Stimulated activated CD8-positive, alpha-beta memory T cell treated with anti-CD3 and anti-CD28 coated beads, Interleukin-7, amount 100 ng/mL, for 48 hours (primary cell): ENCODE data around the gene KCNH8.
"Not testable (repeated sequence)": the region's sequence is repeated elsewhere in the genome, so short reads cannot be mapped to it uniquely, and the experiment has no call there.

Experiments used
- DNase-seq, 2 donors: peaks; one replicate each; pipeline ENCODE4 v3.0.0-alpha.2; 2020; ENCODE audit warnings: low read depth in 1 of 2; ENCODE audit errors: extremely low read depth in 1 of 2

KCNH8 gene

DNA sequence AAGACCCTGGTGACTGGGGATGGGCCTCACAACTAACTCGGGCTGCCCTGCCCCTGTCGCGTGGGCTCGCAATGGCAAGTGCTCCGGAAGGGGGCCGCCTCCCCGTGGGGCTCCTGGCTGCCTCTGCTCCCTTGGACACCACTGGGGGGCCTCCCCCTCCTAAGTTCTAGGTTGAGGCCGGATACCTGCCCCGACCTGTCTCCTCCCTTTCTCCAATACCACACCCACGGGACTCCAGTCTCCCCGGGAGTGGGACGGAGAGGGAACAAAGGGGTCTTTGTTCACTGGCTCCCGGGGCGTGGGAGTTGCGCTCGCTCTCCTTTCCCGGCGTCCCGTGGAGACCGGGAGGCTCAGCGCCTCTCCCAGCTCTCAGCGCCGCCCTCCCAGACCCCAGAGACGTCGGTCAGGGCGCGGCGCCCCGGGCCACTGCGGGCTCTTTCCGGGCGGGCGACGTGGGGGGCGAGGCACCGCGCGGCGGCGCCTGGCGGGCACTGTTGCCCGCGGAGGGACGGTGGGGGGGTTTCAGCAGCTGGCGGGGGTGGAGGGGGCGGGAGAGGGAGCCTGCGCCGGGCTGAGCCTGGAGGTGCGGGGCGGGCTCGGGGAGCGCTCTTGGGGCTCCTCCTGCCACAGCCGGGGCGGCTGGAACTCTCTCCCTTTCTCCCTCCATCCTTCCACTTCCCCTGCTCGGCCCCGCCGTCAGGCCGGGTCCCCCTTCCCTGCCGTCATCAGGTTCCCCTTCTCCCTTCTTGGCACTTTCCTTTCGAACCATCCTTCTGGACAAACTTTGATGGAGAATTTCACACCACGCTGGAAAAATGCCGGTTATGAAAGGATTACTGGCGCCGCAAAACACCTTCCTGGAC lies at the start of gene KCNH8:
TSS of gene KCNH8 (plus strand) at position 606 of the 863 bp plus-strand sequence. CDS start at position 816, 210 bp downstream.
- DNase-seq = no peak

DNA sequence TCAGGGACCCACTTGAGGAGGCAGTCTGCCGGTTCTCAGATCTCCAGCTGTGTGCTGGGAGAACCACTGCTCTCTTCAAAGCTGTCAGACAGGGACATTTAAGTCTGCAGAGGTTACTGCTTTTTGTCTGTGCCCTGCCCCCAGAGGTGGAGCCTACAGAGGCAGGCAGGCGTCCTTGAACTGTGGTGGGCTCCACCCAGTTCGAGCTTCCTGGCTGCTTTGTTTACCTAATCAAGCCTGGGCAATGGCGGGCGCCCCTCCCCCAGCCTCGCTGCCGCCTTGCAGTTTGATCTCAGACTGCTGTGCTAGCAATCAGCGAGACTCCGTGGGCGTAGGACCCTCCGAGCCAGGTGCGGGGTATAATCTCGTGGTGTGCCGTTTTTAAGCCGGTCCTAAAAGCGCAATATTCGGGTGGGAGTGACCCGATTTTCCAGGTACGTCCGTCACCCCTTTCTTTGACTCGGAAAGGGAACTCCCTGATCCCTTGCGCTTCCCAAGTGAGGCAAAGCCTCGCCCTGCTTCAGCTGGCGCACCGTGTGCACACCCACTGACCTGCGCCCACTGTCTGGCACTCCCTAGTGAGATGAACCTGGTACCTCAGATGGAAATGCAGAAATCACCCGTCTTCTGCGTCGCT lies 45.5 kb upstream of the KCNH8 start:
- DNase-seq = not testable (repeated sequence)

DNA sequence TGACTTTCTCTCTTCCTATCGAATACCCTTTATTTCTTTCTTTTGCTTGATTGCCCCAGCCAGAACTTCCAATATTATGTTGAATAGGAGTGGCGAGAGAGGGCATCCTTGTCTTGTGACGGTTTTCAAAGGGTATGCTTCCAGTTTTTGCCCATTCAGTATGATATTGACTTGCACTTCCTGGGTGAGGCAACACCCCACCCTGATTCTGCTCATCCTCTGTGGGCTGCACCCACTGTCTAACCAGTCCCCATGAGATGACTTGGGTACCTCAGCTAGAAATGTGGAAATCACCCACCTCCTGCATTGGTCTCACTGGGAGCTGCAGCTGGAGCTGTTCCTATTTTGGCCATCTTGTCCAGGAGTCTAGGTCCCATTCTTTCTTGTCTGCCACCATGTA lies 44.8 kb upstream of the KCNH8 start:
- no peak for DNase-seq

DNA sequence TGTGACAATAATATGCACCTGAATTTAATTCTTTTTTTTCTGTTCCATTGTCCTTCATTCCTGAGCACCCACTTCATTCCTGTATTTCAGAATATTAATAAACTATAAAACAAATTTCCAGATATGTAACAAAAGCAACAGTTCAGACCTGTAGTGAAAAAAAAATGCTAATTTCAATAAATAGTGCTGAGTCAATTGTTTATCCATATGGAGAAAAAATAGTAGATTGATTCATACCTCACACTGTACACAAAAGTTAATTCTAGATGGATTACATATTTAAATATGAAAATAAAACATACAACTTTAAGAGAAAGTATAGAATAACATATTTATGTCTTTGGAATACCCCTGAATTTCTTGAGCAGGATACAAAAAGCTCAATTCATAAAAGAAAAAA lies 43.9 kb upstream of the KCNH8 start:
- DNase-seq = no peak

DNA sequence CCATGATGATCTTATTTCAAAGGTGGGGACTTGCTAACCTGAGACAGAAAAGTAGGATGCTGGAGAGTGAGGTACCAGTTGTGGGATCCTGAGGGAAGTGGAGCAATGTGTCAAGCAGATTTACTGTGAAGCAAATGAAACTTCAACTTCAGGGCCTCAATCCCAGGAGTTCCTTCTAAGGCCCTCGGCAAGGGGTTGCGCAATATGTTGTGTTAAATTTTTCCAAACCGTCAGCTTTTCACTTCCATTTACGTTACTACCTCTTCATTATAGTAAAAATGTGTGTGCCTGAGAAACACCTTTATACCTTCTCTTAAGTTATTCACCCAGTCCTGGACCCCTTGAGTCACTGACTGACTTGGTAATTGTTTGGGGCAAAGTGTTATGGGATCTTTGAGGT lies 42.5 kb upstream of the KCNH8 start:
- no peak for DNase-seq

DNA sequence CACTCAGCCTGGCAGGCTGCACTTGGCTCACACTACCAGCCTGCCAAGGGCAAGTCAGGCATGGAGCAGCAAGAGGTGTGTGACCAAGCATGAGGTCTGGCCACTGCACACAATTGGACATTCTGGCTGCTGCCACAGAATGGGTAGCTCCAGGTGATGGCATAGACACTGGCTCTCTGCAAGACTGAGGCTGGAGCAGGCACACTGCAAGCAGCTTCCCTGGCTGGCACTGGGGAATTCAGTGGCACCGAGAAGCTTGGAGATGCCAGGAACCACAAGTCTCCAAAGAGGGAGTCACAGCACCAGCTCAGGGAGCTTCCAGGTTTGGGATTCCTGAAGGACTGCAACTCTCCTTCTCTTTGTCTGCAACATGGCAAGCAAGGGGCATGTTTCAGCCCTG lies 42.0 kb upstream of the KCNH8 start:
- no peak for DNase-seq

DNA sequence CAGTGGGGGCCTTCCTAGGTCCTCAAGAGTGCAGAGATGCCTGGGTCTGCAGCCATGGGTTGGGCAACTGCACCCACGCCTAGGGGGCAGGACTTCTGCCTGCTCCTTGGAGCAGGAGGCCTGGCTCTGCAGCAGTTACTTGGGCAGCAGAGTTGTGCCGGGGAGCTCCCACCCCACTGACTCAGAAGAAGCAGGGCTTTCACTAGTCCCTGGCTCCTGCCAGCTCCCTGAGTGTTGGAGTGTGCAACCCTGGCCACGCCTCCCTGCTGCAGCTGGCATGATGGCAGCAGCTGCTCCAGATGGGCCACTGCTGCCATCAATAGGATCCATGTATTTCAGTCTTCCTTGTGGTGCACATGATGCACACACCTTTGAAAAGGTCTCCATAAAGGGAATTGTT lies 40.6 kb upstream of the KCNH8 start:
- no peak for DNase-seq

DNA sequence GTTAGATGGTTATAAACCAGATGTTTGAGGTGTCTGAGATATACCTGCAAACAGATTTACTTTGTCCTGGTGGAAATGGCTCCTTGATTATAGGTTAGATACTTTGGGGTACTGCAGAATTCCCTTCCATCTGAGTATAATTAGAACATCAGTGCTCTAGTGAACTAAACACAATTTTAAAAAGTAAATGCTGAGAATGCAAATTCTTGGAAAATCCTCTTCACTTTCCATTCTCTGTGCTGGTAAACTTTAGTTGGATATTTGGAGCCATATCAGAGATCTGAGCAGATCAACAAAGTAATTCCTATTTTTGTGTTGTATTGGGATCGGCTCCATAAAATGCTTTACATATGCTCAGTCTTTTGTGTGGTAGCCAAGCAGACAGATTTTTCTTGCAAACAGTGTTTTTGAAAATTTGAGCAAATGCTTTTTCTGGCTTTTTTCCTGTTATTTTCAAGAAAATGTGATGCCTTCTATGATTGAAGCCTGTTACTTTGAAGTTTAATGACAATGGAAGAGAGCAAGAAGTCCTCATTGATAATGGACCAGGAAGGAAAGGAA lies 37.9 kb upstream of the KCNH8 start:
- no peak for DNase-seq

DNA sequence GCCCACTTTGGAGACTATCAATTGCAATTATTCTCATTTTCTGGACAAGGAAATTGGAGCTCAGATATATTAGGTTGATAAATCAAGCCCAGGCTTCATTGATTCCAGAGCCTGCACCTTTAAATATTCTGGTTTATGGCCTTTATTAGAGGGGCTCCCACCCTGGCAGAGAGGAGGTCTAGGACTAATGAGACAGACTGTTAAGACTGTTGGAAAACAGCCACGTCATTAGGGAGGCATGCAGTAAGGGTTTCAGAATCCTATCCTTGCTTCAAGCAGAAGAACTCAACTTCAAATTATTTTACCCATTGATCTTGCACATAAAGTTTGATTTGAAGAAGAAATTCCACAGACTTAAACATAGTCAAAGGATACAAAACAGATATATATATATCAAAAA lies 33.8 kb upstream of the KCNH8 start:
- no peak for DNase-seq

DNA sequence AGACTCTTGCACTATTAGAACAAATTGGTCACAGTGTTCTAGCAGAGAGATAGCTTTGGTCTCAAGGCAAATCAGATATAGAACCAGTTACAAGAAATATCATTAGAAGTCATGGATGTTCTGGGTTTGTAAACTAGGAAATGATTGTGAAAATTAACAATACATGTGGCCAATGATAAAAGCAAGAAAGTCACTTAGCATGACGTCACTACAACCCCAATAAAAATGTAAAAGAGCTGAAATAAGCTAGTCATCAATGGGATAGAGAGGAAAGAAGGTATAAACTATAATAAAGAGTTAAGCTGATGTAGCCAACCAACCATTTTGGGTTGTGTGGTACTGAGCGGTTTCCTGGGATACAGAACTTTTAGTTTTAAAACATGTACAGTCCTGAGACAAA lies 32.1 kb upstream of the KCNH8 start:
- DNase-seq = no peak

DNA sequence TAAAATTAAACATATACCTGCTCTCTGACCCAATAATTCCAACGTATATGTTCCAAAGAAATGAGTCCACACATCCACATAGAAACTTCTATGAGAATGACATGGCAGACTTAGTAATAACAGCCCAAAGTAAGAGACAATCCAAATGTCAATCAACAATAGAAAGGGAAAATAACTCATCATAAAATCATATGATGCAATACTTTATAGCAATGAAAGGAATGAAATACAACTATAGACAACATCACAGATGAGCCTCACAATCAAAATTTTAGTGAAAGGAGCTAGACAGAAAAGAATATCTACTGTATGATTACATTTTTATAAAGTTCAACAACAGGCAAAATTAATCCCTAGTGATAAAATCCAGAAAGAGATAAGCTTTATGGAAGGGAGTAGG lies 23.6 kb upstream of the KCNH8 start:
- DNase-seq = no peak

DNA sequence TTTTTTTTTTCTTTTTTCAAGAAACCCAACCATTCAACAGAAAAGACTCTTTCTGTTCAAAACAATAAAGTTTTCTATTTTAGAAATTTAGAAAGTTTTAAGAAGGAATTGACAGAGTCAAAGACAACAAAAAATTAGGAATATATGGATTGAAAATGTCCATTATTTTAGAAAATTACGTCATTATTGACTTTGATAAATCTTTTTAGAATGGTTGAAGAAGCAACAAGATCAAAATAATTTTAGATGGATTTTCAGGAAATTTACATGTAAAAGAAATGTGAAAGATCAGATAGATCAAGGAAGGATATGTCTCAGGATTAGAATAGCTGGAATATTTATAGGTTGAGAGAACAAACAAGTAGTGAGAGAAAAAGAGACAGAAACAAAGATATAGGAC lies 8.4 kb upstream of the KCNH8 start:
- no peak for DNase-seq

DNA sequence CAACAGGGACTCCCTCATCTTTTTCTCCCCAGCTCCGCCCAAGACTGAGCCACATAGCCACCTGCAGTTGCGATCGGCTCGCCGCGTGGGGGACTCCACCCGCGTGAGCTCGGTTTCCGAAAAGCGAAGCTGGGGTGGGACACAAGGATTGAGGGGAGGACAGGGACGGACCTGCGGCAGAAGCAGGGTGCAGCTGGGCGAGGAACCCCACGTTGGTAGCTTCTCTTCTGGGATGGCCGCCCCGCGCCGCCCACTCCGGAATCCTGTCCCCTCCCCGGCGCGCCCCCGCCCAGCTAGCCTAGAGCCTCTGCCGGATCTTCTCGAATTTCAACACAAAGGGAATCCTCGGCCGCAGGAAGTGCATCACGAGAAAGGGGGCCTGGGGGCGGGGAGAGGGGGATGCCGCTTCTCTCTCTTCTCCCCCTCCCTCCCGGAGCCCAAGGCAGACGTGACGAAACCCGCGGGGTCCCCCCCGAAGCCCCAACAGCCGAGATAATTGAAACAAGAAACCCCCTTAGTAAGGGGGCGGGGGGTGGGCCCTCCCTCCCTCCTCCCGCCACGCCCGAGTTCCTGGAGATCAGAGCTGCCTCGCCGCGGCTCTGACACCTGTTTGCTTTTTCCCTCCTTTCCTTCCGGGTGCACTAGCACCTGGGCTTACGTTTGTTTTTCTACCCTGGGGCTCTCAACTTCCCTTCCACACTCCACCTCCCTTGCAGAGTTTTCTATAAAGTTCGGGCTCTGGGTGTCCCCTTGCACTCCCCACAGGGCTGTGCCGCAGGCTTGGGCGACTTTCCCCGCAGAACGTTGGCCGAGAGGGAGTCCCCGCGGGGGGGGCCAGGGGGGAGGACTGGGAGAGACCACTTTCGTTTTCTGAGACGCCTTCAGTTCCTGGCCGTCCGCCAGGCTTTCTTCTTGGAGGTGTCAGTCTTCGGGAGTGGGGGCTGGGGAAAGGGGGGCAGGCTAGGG lies 1.3 kb upstream of the KCNH8 start:
- DNase-seq = peak in 1 of 2 donors; percentile 39

DNA sequence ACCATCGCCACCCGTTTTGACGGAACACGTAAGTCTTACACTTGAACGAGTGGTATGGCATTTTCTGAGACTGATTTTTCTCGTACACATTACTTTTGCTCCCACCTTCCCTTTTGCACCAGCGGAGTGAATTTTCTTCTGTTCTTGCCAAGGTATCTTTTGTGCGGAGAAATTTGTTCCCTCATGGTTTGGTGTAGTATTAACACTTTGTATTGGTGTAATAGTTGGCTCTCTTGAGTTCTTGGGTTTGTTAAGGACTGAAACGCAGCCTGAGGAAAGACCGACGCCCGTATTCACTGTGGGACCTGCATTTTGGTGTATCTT lies 420 bp downstream of the KCNH8 start:
- DNase-seq = no peak

DNA sequence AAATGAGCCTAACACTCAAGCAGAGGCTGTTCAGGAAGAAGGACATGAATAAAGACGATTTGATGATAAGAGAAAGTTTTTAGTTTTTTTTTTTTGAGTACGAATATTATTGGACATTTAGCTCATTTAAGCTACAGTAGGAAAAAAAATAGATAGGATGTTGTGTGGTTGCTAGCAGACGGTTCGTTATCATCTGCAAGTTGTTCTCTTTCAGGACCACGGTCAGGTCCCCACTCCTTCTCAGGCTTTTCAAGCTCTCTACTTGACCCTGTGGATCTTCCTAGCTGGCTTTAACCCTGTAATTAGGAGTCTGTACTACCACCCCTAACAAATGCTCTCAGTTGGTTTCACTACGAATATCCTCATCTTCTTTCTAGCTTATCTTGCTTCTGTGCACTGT lies 1.1 kb downstream of the KCNH8 start:
- no peak for DNase-seq

DNA sequence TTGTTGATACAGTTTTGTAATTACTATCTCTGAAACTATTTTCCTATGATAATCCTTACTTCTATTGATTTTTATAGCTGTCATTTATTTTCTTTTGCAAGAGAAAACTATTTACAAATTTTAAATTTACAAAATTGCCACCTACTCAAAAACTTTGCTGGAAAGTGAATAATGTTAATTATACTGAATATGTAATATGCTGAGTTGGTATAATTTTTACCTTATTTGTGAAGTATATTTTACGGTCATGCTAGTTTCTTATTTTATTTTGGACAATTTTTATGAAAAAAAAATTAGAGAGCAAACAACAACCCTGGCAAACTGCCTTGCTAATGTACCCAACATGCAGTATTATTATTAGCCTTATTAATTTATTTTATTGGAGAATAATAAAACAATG lies 2.9 kb downstream of the KCNH8 start:
- no peak for DNase-seq

DNA sequence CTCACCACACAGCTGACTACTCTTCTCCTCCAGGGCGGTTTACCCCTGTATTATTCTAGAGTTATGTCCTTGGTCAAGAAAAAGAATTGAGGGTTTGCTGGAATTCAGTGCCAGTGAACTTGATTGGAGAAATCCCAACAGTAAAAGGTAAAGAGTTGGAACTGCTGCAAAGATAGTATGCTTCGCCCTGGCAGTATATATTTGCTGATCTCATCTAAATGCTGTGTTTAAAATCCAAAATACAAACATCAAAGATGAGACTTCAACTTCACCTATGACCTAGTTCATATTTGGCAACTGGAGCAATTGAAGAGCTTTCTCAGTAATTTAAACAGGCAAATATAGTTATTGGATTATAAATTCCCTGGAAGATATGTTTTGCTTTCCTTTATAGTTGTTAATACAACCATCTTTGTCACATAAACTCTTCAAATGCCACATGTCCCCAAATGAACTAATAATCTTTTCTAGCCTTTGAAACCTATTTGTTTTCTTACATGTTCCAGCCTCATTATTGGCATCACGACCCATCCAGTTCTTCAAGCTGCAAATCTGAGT lies 6.5 kb downstream of the KCNH8 start:
- DNase-seq = no peak

DNA sequence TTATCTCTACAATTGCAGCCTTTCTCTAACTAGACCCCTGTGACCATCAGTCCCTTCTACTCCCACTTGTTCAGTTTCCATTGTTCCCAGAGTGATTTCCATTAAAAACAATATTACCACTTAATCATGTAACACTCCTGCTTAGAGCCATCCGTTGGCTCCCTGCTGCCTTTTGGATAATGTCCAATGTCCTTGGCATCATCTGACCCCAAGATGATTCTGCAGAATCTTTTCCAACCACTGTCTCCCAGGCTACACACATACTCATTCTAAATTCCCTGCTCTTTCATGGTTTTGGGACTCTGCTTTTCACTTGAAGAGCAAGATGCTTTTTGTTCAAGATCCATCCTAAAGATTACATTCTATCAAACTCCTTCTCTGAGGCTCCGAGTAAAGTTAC lies 7.1 kb downstream of the KCNH8 start:
- no peak for DNase-seq

DNA sequence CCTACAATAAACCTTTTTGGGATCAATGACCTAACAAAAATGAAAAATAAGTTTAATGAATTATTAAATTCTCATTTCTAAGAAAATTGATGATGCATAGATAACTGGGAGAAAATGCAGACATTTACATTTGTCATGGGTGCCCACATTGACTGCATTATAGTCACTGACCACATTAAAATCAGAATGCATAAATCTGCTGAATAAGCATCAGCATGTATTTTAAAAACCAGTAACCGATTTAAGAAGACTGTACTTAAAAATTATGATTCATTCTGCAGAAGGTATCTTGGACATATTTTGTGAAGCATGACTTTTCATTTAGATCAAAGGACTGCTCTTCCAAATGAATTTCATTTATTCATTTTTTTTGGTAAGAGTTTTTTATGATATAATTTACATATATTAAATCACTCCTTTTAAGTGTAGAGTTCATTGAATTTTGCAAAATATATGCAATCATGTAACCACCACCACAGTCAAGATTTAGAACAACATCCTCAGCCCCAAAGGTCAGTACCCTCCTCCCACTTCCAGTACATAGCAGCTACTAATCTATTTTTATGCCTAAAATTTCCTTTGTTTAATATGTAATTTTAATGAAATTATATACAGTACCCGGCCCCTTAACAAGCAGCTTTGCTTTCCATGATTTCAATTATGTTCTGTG lies 11.8 kb downstream of the KCNH8 start:
- no peak for DNase-seq

DNA sequence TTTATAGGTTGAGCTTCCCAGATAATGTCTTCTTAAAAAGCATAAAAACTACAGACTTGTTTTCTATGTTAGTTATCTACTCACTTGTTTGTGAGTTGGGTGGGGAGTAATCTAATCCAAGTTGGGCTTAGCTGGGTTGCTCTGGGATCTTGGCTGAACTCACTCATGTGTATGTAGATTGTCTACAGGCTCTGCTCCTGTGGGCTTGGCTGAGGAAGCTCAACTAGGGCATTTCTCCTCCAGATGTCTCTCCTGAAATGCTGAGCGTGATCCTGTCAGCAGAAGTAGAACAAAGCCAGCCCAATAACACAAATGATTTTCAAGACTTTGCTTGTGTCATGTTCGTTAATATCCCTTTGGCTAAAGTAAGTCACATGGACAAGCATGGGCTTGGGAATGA lies 17.3 kb downstream of the KCNH8 start:
- DNase-seq = no peak
